ENCODE results near the gene GLMP. TPM values are rescaled to one million over a fixed set of nuclear protein-coding genes. Genes with fewer than 3 reads are reported as not detected.

The GLMP gene
- total RNA-seq, 1 donor from 2014 or later, result 104 TPM

DNA sequence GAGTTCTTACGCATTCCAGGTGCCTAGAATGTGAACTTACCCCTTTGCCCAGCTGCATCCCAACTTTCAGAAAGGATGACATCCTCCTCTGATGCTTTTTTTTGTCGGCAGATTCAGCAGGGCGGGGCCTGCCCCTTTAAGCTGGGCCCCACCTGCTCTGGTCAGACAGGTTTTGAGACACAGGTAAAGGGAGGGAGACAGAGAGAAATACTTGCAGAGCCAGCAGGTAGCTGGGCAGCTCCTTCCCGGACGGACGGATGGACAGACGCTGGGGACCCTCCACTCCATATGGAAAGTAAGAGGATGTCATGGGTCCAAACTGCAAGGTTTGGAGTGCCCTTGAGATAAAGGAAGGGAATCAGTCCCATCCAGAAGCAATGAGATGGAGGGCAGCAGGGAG is 11.4 kb downstream of the GLMP start, which contains the start of gene TMEM79:
Gene TMEM79 (plus strand): TSS at position 214 of the 400 bp plus-strand sequence. CDS start 902 bp downstream, outside the sequence.
- H3K27me3 ChIP-seq (ENCODE audit: control insufficient read depth, insufficient read depth, low read length), result no peaks in the 10 kb centered on the region
- H3K36me3 ChIP-seq (ENCODE audit: control insufficient read depth, insufficient read depth, low read length), result no peaks in the 10 kb centered on the region
- no peak for DNase-seq (ENCODE audit: low read depth)
- TF ChIP-seq, protein P1, sequence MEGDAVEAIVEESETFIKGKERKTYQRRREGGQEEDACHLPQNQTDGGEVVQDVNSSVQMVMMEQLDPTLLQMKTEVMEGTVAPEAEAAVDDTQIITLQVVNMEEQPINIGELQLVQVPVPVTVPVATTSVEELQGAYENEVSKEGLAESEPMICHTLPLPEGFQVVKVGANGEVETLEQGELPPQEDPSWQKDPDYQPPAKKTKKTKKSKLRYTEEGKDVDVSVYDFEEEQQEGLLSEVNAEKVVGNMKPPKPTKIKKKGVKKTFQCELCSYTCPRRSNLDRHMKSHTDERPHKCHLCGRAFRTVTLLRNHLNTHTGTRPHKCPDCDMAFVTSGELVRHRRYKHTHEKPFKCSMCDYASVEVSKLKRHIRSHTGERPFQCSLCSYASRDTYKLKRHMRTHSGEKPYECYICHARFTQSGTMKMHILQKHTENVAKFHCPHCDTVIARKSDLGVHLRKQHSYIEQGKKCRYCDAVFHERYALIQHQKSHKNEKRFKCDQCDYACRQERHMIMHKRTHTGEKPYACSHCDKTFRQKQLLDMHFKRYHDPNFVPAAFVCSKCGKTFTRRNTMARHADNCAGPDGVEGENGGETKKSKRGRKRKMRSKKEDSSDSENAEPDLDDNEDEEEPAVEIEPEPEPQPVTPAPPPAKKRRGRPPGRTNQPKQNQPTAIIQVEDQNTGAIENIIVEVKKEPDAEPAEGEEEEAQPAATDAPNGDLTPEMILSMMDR (IDR thresholded peaks at IDR 0.05; ENCODE audit: insufficient read depth, low read length, poor library complexity, severe bottlenecking), result no peak
- peak within 1 kb of the TSS; percentile 71 for H3K4me3 ChIP-seq (ENCODE audit: low read depth, low read length)

DNA sequence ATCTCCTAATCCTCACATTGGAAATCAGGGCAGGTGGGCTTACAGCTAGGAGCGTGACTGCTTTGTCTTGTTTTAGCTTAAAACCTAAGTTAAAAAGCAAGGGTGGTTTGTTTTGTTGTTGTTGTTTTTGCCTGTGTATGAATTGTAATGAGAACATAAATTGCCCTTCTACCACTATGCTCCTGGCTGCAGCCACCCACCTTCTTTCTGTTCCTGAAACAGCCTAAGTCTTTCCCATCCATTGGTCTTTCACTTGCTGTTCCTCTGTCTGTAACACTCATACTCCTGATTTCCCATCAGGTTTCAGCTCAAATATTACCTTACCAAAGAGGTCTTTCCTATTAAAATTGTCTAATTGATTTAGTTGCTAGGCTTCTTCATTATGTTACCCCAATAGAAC is 12.0 kb downstream of the GLMP start:
- no peak for DNase-seq (ENCODE audit: low read depth)
- TF ChIP-seq, protein P1 (IDR thresholded peaks at IDR 0.05; ENCODE audit: insufficient read depth, low read length, poor library complexity, severe bottlenecking), result no peak

DNA sequence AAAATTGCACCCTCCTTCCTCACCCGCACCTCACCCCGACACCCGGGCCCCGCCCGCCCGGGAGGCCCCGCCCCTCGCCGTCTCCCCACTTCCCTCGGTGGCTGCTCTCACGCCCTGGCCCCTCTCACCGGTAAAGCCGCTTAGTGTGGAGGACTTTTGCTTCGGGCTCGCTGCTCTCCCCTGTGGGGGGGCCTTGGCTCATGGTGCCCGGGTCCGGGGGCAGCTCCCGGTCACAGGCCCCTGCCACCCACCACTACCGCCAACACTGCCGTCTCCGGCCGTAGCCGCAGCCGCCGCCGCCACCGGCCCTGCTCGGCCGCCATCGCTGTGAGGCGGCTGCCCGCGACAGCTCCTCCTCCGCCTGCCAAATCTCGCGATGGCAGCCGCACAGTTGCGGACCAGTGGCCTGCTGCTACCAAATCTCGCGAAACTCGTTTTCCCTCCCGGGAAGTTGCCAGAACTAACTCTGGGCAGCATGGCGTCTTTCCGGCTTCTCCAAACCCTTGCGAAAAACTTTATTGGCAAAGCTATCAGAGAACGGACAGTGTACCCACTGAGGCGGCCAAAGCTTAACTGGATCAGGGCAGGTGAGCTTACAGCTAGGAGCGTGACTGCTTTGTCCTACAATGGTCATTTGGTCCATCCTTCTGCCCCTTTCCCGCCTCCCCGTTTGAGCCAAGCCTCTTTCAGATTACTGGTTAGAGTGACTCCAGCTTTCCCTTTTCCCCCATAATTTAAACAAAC is 12.8 kb downstream of the GLMP start, which contains the start of gene SMG5:
Gene SMG5 (minus strand): TSS at position 347 of the 744 bp plus-strand sequence. CDS start 145 bp downstream, at position 202.
- Histone ChIP-seq H3K27me3 (ENCODE audit: control insufficient read depth, insufficient read depth, low read length) (no peaks in the 10 kb centered on the region), H3K36me3 (ENCODE audit: control insufficient read depth, insufficient read depth, low read length) (peaks cover 2% of the 10 kb centered on the region), H3K4me3 (ENCODE audit: low read depth, low read length) (peak within 1 kb of the TSS; percentile 71)
- peak; percentile 94 for DNase-seq (ENCODE audit: low read depth)
- TF ChIP-seq, protein P1 (IDR thresholded peaks at IDR 0.05; ENCODE audit: insufficient read depth, low read length, poor library complexity, severe bottlenecking), result no peak

More for the DNA sequence above, 12.0 kb downstream of the GLMP start:
- H3K27me3 ChIP-seq (ENCODE audit: control insufficient read depth, insufficient read depth, low read length), result no peaks in the 10 kb centered on the region
- no peaks in the 10 kb centered on the region for H3K36me3 ChIP-seq (ENCODE audit: control insufficient read depth, insufficient read depth, low read length)
- peak overlapping the region; percentile 71 for H3K4me3 ChIP-seq (ENCODE audit: low read depth, low read length)

DNA sequence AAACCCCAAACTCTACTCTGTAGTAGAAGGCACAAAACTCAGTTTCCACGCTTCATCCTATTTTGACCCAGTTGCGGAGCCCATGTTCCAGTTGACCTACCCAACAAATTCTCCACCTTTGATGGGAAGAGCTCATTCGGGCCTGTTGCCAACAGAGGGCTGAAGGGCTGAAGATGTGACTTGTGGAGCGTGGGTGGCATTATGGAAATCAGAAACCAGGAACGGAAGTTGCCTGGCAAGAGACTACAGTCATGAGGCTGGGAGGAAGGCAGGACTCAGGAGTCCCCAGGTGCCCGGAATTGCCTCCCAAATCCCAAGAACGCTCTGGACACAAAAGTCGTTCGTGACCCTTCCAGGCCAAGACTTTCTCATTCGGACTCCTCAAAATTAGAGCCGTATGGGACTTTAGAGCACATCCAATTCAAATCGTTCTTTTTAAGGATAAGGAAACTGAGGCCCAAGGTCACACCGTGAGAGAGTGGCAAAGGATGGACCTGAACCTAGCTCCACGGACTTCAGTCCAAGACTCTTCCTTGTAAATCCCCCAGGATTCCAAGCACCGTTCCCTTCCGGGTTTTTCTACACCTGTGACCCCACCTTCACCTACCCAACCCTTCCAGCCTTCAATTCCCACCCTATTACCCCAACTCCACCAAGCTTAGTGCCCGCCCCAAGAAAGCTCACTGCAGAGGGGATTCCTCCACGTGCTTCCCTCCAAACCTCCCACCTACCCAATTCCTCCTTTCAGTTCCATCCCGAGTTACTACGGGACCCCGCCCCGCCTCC is 13.6 kb downstream of the GLMP start:
- no peaks in the 10 kb centered on the region for H3K27me3 ChIP-seq (ENCODE audit: control insufficient read depth, insufficient read depth, low read length)
- TF ChIP-seq, protein P1 (IDR thresholded peaks at IDR 0.05; ENCODE audit: insufficient read depth, low read length, poor library complexity, severe bottlenecking), result no peak
- H3K4me3 ChIP-seq (ENCODE audit: low read depth, low read length), result peak overlapping the region; percentile 71
- peaks cover 3% of the 10 kb centered on the region for H3K36me3 ChIP-seq (ENCODE audit: control insufficient read depth, insufficient read depth, low read length)
- no peak for DNase-seq (ENCODE audit: low read depth)

DNA sequence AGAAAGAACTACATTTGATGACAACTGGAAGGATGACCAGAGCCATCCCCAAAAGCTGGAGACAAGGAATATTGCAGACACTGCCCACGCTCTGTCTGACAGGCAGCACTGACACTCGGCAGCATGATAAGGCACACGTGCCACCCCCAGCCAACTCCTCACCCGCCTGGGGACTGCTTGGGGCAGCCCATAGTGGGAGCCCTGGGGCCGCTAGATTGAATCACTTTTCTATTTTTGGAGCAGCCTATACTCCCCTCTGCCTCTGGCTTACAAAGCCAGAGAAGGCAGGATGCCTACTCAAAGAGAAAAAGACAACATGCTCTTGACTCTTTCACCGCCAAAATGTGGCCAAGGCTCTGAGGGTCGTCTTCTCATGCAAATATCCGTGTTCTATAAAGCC is 14.2 kb downstream of the GLMP start:
- DNase-seq (ENCODE audit: low read depth), result no peak
- peak overlapping the region; percentile 71 for H3K4me3 ChIP-seq (ENCODE audit: low read depth, low read length)
- TF ChIP-seq, protein P1 (IDR thresholded peaks at IDR 0.05; ENCODE audit: insufficient read depth, low read length, poor library complexity, severe bottlenecking), result no peak

More for the DNA sequence above, 14.2 kb downstream of the GLMP start:
- H3K36me3 ChIP-seq (ENCODE audit: control insufficient read depth, insufficient read depth, low read length), result peaks cover 3% of the 10 kb centered on the region
- H3K27me3 ChIP-seq (ENCODE audit: control insufficient read depth, insufficient read depth, low read length), result no peaks in the 10 kb centered on the region
